DMS79 (cell line): ENCODE results near the gene FKBP1B.
"Not testable (repeated sequence)": the region's sequence is repeated elsewhere in the genome, so short reads cannot be mapped to it uniquely, and the experiment has no call there.

Experiments
- DNase-seq: peaks from one replicate; lab custom pipeline; 2025; lab: John Stamatoyannopoulos, UW

FKBP1B gene

GRCh38 chr2:24072259-24072658, 22.7 kb downstream of the FKBP1B start:
- DNase-seq = no peak

DNA sequence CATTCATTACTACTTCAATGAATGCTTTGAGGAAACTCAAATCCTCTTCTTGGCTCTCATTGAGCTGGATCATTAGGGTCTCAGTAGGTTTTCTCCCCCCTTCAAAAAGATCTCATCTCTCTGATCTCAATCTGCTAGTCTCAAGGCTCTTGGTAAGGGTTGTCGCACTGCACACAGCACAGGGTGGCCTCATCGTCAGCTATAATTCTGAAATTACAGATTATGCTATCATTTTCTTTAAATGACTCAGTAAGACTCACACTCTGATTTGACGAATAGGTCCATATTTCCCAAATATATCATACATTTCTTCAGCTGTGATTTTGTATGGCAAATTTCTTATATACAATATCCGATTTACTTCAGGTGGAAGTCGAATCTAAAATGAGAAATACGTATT, 24.3 kb downstream of the FKBP1B start:
- DNase-seq = no peak

DNA sequence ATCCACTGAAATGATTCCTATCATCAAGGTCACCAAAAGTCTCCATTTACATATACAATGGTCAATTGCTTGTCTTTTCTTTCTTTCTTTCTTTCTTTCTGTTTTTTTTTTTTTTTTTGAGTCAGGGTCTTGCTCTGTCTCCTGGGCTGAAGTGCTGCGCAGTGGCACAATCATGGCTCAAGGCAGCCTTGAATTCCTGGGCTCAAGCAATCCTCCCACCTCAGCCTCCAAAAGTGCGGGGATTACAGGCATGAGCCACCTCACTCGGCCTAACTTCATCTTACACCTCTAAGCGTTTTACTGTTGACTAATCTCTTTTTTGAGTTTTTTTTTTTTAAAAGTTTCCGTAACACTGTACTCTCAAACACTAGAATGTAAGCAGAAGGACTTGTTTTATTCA, 25.7 kb downstream of the FKBP1B start:
- no peak for DNase-seq

GRCh38 chr2:24075915-24076848, 26.6 kb downstream of the FKBP1B start, which contains the start of gene SF3B6:
Gene SF3B6 (minus strand): TSS chr2:24076326. CDS start chr2:24076229, 97 bp downstream.
- peak; percentile 100 for DNase-seq

DNA sequence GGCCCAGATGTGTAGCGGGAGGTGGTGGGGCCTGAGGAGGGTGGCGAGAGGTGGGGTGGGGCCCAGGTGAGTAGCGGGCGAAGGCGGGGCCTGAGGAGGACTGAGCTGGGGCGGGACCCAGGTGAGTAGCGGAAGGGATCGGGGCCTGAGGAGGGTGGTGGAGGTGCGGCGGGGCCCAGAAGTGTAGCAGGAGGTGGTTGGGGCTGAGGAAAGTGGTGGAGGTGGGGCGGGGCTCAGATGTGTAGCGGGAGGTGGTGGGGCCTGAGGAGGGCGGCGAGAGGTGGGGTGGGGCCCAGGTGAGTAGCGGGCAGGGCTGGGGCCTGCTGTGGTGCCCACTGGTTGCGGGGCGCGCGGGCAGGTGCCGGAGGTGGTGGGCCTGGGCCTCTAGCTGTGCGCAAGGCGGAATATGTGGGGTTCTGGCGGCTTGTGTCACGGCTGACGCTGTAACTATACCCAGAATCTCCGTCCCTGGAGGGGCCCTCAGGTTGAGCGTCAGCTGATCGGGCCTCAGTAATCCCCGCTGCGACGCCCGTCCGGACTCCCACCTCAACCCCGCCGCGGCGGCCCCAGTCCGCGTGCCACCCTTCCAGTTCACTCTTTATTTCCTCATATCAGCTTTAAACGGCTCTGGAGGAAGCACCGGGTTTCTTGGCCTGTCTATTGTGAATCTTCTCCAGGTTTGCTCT, 27.5 kb downstream of the FKBP1B start:
- DNase-seq = no peak

- no peak for DNase-seq
Measured at GRCh38 chr2:24077535-24077877, 28.0 kb downstream of the FKBP1B start.

- DNase-seq = no peak
Measured at GRCh38 chr2:24077879-24078278, 28.3 kb downstream of the FKBP1B start.

GRCh38 chr2:24080701-24081100, 31.2 kb downstream of the FKBP1B start:
- peak; percentile 83 for DNase-seq

DNA sequence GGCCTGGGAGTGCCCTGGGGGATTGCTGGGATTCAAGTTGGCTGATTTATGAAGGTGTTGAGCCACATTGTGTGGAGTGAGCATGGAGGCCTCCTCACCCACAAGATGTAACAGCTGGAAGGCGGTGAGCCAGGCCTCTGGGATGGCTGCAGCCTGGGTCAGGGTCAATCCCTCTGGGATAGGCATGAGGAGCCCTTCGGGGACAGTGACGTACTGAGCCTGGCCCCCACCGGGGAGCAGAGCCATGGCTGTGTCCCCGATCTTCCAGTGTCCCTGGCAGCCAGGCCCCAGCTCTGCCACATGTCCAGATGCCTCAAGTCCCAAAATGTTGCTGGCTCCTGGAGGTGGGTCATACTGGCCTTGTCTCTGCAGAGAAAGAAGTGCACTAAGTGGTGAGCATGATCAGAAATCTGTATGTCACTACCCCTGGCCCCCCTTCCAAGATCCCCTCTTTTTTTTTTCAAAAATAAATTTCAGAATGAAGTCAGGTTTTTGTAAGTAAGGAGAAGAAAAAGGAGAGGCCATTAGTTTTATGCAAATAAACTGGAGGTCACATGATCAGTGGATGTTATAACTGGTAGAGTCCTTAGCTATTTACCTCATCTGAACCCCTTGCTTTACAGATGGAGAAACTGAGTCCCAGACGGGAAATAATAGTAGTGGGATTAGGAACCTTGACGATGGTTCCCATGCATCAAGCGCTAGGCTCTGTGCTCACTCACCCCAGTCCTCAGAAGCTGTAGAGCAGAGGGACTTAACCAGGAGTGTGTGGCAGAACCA, 33.4 kb downstream of the FKBP1B start:
- DNase-seq = no peak

DNA sequence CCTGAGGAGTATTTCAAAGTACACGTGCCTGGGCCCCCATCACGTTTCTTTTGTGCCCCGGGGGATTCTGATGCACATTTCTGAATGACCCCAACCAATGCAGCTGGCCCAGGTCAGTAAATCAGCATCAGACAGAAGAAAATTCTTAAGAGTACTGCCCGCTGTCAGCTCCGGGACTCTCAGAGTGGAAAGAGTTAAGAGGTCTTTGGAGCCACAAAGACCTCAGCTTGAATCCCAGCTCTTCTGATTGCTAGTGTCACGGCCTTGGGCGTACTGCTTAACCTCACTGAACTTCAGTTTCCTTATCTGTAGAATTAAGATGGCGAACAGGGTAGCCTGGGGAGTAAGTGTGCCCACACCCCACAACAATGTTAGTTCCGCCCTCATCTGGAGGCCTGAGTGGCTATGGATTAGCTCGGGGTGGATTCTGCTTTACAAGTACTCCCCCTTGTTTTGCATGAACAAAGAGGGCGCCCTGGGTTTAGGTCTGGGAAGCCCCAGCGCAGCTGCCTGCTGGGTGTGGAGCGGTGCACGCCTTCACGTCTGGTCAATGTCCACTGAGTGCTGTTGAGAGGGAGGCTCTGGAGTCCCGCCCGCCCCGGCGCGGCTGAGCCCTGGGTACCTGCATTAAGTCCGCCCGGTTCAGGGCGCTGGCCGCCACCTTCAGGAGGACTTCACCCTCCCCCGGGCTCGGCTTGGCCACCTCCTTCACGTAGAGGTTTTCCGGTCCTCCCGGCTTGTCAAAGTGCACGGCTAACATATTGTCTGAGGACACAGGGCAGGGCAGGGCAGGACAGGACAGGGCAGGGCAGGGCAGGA, 34.2 kb downstream of the FKBP1B start:
- DNase-seq = peak; percentile 95

GRCh38 chr2:24084386-24085199, 35.1 kb downstream of the FKBP1B start, which contains the start of gene TP53I3:
Gene TP53I3 (minus strand): TSS chr2:24084834. CDS start chr2:24084326, 508 bp downstream.
- peak; percentile 93 for DNase-seq

GRCh38 chr2:24085200-24085489, 35.6 kb downstream of the FKBP1B start:
- DNase-seq = no peak

DNA sequence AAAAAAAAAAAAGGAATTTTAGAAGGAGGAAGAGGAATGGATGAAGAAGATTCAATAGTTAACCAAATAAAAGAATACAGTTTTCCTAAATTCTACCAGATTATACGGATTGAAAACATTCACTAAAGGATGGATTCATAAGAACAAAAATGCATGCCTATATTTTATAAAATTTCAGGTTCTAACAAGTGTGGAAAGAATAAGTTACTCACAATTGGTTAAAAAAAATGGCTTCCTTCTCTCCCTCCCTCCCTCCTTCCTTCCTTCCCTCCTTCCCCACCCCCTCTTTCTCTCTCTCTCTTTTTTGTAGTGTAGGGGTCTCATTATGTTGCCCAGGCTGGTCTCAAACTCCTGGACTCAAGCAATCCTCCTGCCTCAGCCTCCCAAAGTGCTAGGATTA, 36.7 kb downstream of the FKBP1B start:
- DNase-seq = no peak

DNA sequence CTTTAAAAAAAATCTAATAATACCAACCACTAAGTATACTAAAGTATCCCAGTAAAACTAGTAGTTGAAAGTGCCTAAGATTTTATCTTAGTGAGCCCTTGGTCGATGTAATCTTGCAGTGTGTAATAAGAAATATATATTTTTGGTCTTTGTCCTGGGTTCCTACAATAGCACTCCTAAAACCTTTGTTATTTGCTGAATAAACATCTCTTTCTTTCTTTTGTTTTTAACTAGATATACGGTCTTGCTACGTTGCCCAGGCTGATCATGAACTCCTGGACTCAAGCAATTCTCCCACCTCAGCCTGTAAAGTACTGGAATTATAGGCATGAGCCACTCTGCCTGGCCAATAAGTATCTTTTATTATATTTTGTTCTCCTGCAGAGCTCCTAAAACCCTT, 37.5 kb downstream of the FKBP1B start:
- no peak for DNase-seq

- DNase-seq = no peak
Measured at GRCh38 chr2:24088821-24089359, 39.3 kb downstream of the FKBP1B start.

- DNase-seq = not testable (repeated sequence)
Measured at GRCh38 chr2:24093270-24093669, 43.7 kb downstream of the FKBP1B start.

DNA sequence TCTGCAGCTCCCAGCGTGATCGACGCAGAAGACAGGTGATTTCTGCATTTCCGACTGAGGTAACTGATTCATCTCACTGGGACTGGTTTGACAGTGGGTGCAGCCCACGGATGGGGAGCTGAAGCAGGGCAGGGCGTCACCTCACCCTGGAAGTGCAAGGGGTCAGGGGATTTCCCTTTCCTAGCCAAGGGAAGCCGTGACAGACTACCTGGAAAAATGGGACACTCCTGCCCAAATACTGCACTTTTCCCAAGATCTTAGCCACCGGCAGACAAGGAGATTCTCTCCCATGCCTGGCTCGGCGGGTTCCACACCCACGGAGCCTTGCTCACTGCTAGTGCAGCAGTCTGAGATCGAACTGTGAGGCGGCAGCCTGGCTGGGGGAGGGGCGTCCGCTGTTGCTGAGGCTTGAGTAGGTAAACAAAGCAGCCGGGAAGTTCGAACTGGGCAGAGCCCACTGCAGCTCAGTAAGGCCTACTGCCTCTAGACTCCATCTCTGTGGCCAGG, 45.7 kb downstream of the FKBP1B start:
- DNase-seq = not testable (repeated sequence)

DNA sequence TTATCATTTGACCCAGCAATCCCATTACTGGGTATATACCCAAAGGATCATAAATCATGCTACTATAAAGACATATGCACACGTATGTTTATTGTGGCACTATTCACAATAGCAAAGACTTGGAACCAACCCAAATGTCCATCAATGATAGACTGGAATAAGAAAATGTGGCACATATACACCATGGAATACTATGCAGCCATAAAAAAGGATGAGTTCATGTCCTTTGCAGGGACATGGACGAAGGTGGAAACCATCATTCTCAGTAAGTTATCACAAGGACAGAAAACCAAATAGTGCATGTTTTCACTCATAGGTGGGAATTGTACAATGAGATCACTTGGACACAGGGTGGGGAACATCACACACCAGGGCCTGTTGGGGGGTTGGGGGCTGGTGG, 51.2 kb downstream of the FKBP1B start:
- not testable (repeated sequence) for DNase-seq

DNA sequence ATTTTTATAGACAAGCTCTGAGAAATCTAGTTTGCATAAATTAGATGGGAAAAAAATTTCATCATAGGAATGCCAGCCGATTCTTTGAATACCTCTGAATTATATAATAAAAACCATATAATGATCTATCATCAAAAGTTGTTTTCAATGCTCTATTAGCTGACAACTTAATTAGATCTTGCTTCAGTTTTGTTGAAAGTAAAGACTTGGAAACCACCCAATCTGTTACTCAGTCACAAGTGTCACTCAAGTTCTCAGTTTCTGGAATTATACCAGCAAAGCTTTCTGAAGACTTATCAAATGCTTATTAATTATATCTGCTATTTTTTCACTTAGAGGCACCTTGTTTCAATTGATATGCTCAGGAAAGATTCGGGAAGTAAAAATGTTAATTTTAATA, 52.5 kb downstream of the FKBP1B start:
- no peak for DNase-seq

DNA sequence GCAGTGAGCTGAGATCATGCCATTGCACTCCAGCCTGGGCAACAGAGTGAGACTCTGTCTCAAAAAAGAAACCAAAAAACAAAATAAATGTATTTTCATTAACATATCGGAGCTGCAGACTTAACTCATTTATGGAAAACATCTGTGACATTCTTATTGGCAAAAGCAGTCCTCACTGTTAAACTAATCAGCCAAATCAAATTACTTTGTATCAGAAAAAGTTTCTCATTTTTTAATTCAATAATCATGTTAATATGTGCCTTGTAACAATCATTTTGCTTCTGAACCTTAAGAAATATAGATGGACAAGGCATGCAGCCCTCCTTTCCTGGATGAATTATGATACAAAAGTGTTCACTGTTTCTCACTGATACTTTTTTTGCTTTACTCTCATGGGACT, 53.1 kb downstream of the FKBP1B start:
- no peak for DNase-seq
